GM23248 (cell line): ENCODE results near the gene GRAMD1B. TPM values are rescaled to one million over a fixed set of nuclear protein-coding genes. Genes with fewer than 3 reads are reported as not detected.

Experiments
- DNase-seq: peaks from one replicate; pipeline ENCODE4 v3.0.0-alpha.2; 2015
- H2AFZ ChIP-seq: fragments of 200-600 bp; sonication (generic); 2 replicates; pipeline ENCODE4 v1.6.1; 2016; ENCODE audit warnings: antibody characterized with exemption
- H3F3A ChIP-seq: fragments of 200-600 bp; sonication (generic); 2 replicates; pipeline ENCODE4 v1.6.1; 2016; ENCODE audit warnings: mild to moderate bottlenecking, antibody characterized with exemption, mixed run types; ENCODE audit not compliant: insufficient read depth
- H3K27ac ChIP-seq: fragments of 200-600 bp; sonication (generic); 2 replicates; pipeline ENCODE4 v1.5.1; 2016; ENCODE audit warnings: mild to moderate bottlenecking
- H3K27me3 ChIP-seq: fragments of 200-600 bp; sonication (generic); replicated peaks from 2 replicates; pipeline ENCODE4 v1.6.1; 2016; ENCODE audit warnings: mild to moderate bottlenecking; ENCODE audit not compliant: insufficient read depth
- H3K36me3 ChIP-seq: fragments of 200-600 bp; sonication (generic); 2 replicates; pipeline ENCODE4 v1.6.1; 2016; ENCODE audit warnings: low read depth, mild to moderate bottlenecking
- H3K4me1 ChIP-seq: fragments of 200-600 bp; sonication (generic); 2 replicates; pipeline ENCODE4 v1.6.1; 2016; ENCODE audit warnings: mild to moderate bottlenecking; ENCODE audit not compliant: insufficient read depth
- H3K4me2 ChIP-seq: fragments of 200-600 bp; sonication (generic); one replicate; pipeline ENCODE4 v1.6.1; 2016; ENCODE audit warnings: mild to moderate bottlenecking; ENCODE audit not compliant: unreplicated experiment
- H3K4me3 ChIP-seq: fragments of 200-600 bp; sonication (generic); 2 replicates; pipeline ENCODE4 v1.5.1; 2016; ENCODE audit warnings: mild to moderate bottlenecking
- H3K79me2 ChIP-seq: fragments of 200-600 bp; sonication (generic); 2 replicates; pipeline ENCODE4 v1.6.1; 2016; ENCODE audit warnings: mild to moderate bottlenecking; ENCODE audit not compliant: insufficient read depth
- H3K9ac ChIP-seq: fragments of 200-600 bp; sonication (generic); 2 replicates; pipeline ENCODE4 v1.6.1; 2016; ENCODE audit warnings: mild to moderate bottlenecking
- H3K9me2 ChIP-seq: fragments of 200-600 bp; sonication (generic); 2 replicates; pipeline ENCODE4 v1.6.1; 2016; ENCODE audit warnings: mixed run types, mild to moderate bottlenecking, moderate library complexity; ENCODE audit not compliant: insufficient read depth
- H3K9me3 ChIP-seq: fragments of 200-600 bp; sonication (generic); one replicate; pipeline ENCODE4 v1.6.1; 2017; ENCODE audit warnings: low read depth
- H4K20me1 ChIP-seq: fragments of 200-600 bp; sonication (generic); 2 replicates; pipeline ENCODE4 v1.6.0; 2016; ENCODE audit not compliant: insufficient read depth
- EZH2 ChIP-seq: fragments of 200-600 bp; sonication (generic); IDR thresholded peaks from 2 replicates; pipeline ENCODE4 v1.6.1; 2018; ENCODE audit warnings: antibody characterized with exemption, mild to moderate bottlenecking; ENCODE audit not compliant: insufficient read depth, poor library complexity, severe bottlenecking
- EZH2phosphoT487 ChIP-seq: fragments of 200-600 bp; sonication (generic); IDR thresholded peaks from 2 replicates; pipeline ENCODE4 v1.6.1; 2018; ENCODE audit warnings: antibody characterized with exemption, moderate library complexity, mild to moderate bottlenecking, low read depth; ENCODE audit not compliant: insufficient read depth
- WGBS, 2 experiments: methylation state at CpG; one replicate each; pipeline ENCODE4 v1.1.6; 2015 to 2017; ENCODE audit warnings: low lambda C conversion rate in 2 of 2, low coverage in 1 of 2; ENCODE audit errors: missing lambda C conversion rate in 2 of 2; 5-methylcytosine and 5-hydroxymethylcytosine counted together
- in situ Hi-C: fragments of 300-500 bp; cut with MboI; formaldehyde crosslinking; loops from 2 replicates; pipeline ENCODE4 v1.15.0; 2020
- microRNA-seq: library from miRNA; unstranded; fragments of <30 nt; microRNA quantifications from one replicate; pipeline ENCODE4, GENCODE V29; 2016; ENCODE audit warnings: borderline number of aligned reads
- polyA plus RNA-seq: library from polyadenylated mRNA; unstranded; fragments of >200 nt; fragmentation: Nextera tagmentation; extraction: Ambion mirVana; gene quantifications from 2 replicates; pipeline ENCODE4 v1.2.1, GENCODE V29; 2016
- small RNA-seq: library from RNA; depleted of rRNA; stranded (forward); fragments of <200 nt; gene quantifications from one replicate; pipeline ENCODE3, GENCODE V24; 2014; ENCODE audit warnings: low read depth, low replicate concordance
- total RNA-seq: library from RNA; depleted of rRNA; stranded (reverse); fragments of >200 nt; shearing (Covaris generic); gene quantifications from 2 replicates; pipeline ENCODE4 v1.2.3, GENCODE V29; 2014; rRNA removed

Gene GRAMD1B
- total and polyA plus RNA-seq, 2 experiments from 2014 or later, result 4.1 to 14.8 TPM

DNA sequence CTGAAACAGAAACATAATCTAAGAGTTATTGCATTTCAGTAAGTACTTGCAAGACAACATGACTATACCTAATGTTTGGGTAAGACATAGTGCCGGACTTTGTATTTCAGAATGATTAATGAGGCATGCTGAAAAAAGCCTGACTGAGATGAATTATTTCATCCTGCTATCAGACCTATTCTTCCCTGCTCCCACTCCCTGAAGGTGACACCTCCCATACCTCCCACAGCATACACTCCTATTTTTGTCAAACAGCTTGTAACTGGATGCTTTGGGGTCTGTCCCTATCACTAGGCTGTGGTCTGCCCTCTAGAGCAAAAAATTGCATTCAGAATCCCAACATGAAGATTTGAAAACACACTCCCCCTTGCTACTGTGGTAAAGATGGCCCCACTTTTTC is 235.2 kb downstream of the GRAMD1B start:
- no peak for DNase-seq
- Histone ChIP-seq H3K27ac (no peak overlapping the region), H3K4me3 (no peak overlapping the region), H3F3A (no peaks in the 10 kb centered on the region), H3K9me2 (no peaks in the 10 kb centered on the region), H3K9me3 (no peaks in the 10 kb centered on the region), H3K4me2 (no peak overlapping the region), H2AFZ (no peak overlapping the region), H3K79me2 (no peaks in the 10 kb centered on the region), H3K9ac (no peak overlapping the region), H3K36me3 (no peaks in the 10 kb centered on the region), H3K4me1 (no peaks in the 10 kb centered on the region), H3K27me3 (peaks cover 19% of the 10 kb centered on the region), H4K20me1 (no peaks in the 10 kb centered on the region)
- WGBS, 2 experiments, result 19 to 37% methylated on average over 1 of the region's 1 CpG
- TF ChIP-seq EZH2 (no peak), EZH2phosphoT487 (no peak)
- in situ Hi-C loops, result no loop called here

DNA sequence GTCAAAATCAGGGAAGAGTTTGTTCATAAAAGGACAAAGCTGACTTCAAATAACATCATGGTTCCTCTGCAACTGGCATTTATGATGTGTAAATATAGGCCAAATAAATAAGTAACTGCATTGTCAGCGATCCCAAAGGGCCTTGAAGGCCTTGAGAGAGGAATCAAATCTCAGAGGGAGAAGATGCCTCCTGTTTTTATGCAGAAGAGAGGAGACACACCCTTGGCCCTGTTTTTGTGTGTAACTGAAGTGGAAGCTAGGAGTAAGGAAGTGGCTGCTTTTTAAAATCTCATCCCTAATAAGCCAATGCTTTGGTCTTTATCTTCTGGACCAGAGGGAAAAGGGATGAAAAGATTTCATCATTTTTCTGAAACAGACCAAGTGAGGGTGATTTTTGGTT is 240.0 kb downstream of the GRAMD1B start:
- TF ChIP-seq EZH2, result no peak
- TF ChIP-seq EZH2phosphoT487, result no peak
- H3K4me2 ChIP-seq, result no peak overlapping the region

DNA sequence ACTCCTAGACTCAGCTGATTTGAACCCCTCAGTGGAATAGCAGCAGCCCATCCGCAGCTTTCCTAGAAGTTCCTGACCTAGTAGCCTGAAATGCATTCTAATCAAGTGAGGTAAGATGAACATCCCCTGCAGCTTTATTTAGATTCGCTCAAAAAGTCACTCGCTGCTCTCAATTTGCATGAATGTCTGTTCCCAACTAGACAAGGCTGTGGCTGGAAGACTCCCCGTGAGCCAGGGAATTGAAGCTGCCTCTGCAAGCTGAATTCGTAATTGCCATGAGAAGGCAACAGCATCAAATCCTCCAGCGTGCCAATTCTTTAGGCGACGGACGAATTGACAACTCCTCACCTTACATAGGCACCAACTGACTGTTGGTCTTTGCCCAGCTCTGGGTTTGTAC is 241.5 kb downstream of the GRAMD1B start:
- in situ Hi-C loops, result no loop called here
- Histone ChIP-seq H3K79me2 (no peaks in the 10 kb centered on the region), H3F3A (no peaks in the 10 kb centered on the region), H3K4me1 (no peaks in the 10 kb centered on the region), H2AFZ (no peak overlapping the region), H3K27me3 (peaks cover 31% of the 10 kb centered on the region), H4K20me1 (no peaks in the 10 kb centered on the region), H3K36me3 (no peaks in the 10 kb centered on the region), H3K4me3 (no peak overlapping the region), H3K9ac (no peak overlapping the region), H3K9me2 (no peaks in the 10 kb centered on the region), H3K9me3 (no peaks in the 10 kb centered on the region), H3K27ac (no peak overlapping the region), H3K4me2 (no peak overlapping the region)
- 51 to 54% methylated on average over 9 of the region's 9 CpGs for WGBS, 2 experiments
- no peak for DNase-seq
- no peak for TF ChIP-seq EZH2phosphoT487
- TF ChIP-seq EZH2, result no peak

More for the DNA sequence above, 240.0 kb downstream of the GRAMD1B start:
- Histone ChIP-seq H3K4me3 (no peak overlapping the region), H4K20me1 (no peaks in the 10 kb centered on the region), H3K79me2 (no peaks in the 10 kb centered on the region), H3K4me1 (no peaks in the 10 kb centered on the region), H3K9ac (no peak overlapping the region), H3K27ac (no peak overlapping the region), H2AFZ (no peak overlapping the region), H3K9me3 (no peaks in the 10 kb centered on the region), H3F3A (no peaks in the 10 kb centered on the region), H3K36me3 (no peaks in the 10 kb centered on the region), H3K9me2 (no peaks in the 10 kb centered on the region), H3K27me3 (peaks cover 31% of the 10 kb centered on the region)
- no peak for DNase-seq
- in situ Hi-C loops, result no loop called here
- 14 to 18% methylated on average over 1 of the region's 1 CpG for WGBS, 2 experiments

DNA sequence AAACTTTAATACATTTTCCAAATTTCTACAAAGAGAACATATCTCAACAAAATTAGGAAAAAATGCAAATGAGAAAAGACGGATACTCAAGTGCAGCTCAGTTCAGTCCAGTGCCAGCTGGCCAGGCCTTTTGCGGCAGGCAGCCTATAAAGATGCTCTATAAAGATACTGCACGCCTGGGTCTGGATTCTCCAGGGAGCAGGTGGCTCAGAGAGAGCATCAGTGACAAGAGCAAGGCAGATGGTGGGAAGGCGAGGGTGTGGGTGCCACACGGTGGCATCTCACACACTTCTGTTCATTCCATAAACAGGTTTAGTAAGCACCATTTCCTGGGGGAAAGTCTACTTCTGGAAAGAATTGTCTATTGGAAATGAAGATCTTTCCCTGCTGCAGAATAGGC is 242.5 kb downstream of the GRAMD1B start:
- no peaks in the 10 kb centered on the region for H3K9me2 ChIP-seq
- no peak for DNase-seq
- no peaks in the 10 kb centered on the region for H3F3A ChIP-seq
- H3K4me3 ChIP-seq, result no peak overlapping the region
- no peak overlapping the region for H2AFZ ChIP-seq
- in situ Hi-C loops, result no loop called here
- H4K20me1 ChIP-seq, result no peaks in the 10 kb centered on the region
- H3K79me2 ChIP-seq, result no peaks in the 10 kb centered on the region
- no peak overlapping the region for H3K4me2 ChIP-seq
- H3K27ac ChIP-seq, result no peak overlapping the region
- H3K9me3 ChIP-seq, result no peaks in the 10 kb centered on the region
- peaks cover 33% of the 10 kb centered on the region for H3K27me3 ChIP-seq
- 46 to 55% methylated on average over 5 of the region's 5 CpGs for WGBS, 2 experiments
- H3K9ac ChIP-seq, result no peak overlapping the region
- no peaks in the 10 kb centered on the region for H3K36me3 ChIP-seq
- TF ChIP-seq EZH2phosphoT487 (no peak), EZH2 (no peak)
- no peaks in the 10 kb centered on the region for H3K4me1 ChIP-seq

DNA sequence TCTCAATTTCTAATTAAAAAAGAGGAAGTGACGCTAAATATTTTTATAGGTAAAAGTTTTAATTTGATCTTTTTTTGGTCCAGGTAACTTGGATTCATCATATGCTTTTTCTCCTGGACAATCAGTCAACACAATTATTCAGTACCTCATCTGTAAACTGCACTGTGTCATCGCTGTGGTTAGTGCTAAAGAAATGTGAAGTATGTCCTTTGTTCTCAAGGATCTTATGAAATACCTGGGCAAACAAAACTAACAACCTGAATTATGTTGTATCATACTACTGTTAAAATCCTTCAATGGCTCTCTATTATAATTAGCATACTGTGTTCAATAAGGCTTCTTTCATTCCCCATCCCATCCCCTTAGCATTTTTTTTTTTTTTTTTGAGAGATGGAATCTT is 244.2 kb downstream of the GRAMD1B start:
- H3K9ac ChIP-seq, result no peak overlapping the region
- in situ Hi-C loops, result no loop called here
- 52 to 56% methylated on average over 2 of the region's 2 CpGs for WGBS, 2 experiments
- DNase-seq, result no peak
- TF ChIP-seq EZH2phosphoT487, result no peak
- no peak for TF ChIP-seq EZH2
- peaks cover 25% of the 10 kb centered on the region for H3K27me3 ChIP-seq
- no peaks in the 10 kb centered on the region for H3K9me3 ChIP-seq
- H3K27ac ChIP-seq, result no peak overlapping the region
- no peaks in the 10 kb centered on the region for H3K79me2 ChIP-seq
- no peaks in the 10 kb centered on the region for H4K20me1 ChIP-seq
- no peak overlapping the region for H3K4me3 ChIP-seq
- H3K9me2 ChIP-seq, result no peaks in the 10 kb centered on the region
- no peak overlapping the region for H3K4me2 ChIP-seq
- no peak overlapping the region for H2AFZ ChIP-seq
- no peaks in the 10 kb centered on the region for H3F3A ChIP-seq
- H3K36me3 ChIP-seq, result no peaks in the 10 kb centered on the region
- H3K4me1 ChIP-seq, result no peaks in the 10 kb centered on the region

Small RNA genes within 50 kb of the gene (microRNA-seq; reads per million reads assigned to microRNA genes)
- not detected for gene MIR4493

Small RNA genes within 50 kb of the gene (small RNA-seq; reads per million reads assigned to genes)
- gene MIR4493, result not detected

Other genes with a start within 250 kb of the GRAMD1B start
- 195 and 215 TPM in 2 replicates for gene CLMP, start 235.0 kb upstream of the GRAMD1B start, total RNA-seq
- gene CLMP, start 235.0 kb upstream of the GRAMD1B start, polyA plus RNA-seq, result 159 and 166 TPM in 2 replicates
- not detected in 2 replicates for gene SCN3B, start 224.4 kb downstream of the GRAMD1B start, total RNA-seq
- 0.09 and 0.33 TPM in 2 replicates for gene SCN3B, start 224.4 kb downstream of the GRAMD1B start, polyA plus RNA-seq